ENCODE results near the gene BCL2L2. TPM values are rescaled to one million over a fixed set of nuclear protein-coding genes. Genes with fewer than 3 reads are reported as not detected.

Gene BCL2L2
- total and polyA plus RNA-seq, 11 donors: 16.6 to 52.9 (median 36.7) TPM

DNA sequence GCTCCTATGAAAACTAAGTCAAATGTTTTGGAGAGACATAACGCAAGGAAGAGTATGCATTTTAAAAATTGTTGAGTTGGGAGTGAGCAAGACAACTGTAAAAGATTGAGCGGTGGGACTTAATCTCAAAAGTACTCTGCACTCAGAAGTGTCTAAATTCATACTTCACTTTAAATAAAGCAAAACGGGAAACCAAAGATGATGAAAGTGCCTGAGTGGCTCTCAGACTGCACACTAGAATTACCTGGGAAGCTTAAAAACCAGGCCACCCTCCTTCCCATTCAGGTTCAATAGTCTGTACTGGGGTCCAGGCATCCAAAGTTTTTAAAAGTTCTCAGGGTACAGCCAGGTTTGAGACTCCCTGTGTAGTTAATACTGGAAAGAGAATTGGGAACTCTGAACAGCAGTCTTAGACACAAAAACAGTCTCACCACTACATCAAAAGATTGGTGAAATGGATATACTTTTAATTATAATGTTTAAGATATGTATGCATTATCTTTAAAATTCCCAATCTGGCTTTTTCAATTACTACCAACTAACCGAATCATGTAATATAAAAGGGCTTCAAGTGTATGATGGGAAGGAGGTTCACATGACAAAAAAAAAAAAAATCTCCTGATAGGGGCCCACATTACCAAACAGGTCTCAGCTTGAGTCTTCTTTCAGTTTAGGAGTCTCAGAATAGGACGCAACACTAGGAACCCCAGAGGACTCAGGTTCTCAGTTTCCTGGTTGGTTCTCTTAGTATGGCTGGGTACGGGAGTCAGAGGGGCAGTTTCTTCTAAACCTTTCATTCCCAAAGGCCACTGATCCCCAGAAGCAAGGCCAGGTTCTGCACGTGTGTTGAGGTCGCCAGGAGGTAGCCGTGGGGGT is 21.7 kb upstream of the BCL2L2 start:
- Histone ChIP-seq H3K4me3 (peak overlapping the region; percentile 65 to 97 (median 88)), H3K27me3 (no peaks in the 10 kb centered on the region), H3K27ac (peak overlapping the region; percentile 58 to 99 (median 96)), H3K9me3 (no peaks in the 10 kb centered on the region), H3K4me1 (peaks cover 0 to 28% (median 19%) of the 10 kb centered on the region in 12 donors), H3K36me3 (peaks cover 0 to 6% (median 0%) of the 10 kb centered on the region in 9 donors)
- intact Hi-C loops (cut with DNase I): loop anchor here in 1 of 10 donors (1.0 kb wide), 1 partner anchor 15 kb away; no protein-coding TSS in a partner anchor
- ATAC-seq (peak in 1 of 4 donors; percentile 1), DNase-seq (no peak)
- WGBS, 4 donors: 19 to 27% (median 23%) methylated on average over 7 to 9 of the region's 9 CpGs
- TF ChIP-seq, protein P1, sequence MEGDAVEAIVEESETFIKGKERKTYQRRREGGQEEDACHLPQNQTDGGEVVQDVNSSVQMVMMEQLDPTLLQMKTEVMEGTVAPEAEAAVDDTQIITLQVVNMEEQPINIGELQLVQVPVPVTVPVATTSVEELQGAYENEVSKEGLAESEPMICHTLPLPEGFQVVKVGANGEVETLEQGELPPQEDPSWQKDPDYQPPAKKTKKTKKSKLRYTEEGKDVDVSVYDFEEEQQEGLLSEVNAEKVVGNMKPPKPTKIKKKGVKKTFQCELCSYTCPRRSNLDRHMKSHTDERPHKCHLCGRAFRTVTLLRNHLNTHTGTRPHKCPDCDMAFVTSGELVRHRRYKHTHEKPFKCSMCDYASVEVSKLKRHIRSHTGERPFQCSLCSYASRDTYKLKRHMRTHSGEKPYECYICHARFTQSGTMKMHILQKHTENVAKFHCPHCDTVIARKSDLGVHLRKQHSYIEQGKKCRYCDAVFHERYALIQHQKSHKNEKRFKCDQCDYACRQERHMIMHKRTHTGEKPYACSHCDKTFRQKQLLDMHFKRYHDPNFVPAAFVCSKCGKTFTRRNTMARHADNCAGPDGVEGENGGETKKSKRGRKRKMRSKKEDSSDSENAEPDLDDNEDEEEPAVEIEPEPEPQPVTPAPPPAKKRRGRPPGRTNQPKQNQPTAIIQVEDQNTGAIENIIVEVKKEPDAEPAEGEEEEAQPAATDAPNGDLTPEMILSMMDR (IDR thresholded peaks at IDR 0.05): no peak
- TF ChIP-seq POLR2A (IDR thresholded peaks at IDR 0.05): no peak

DNA sequence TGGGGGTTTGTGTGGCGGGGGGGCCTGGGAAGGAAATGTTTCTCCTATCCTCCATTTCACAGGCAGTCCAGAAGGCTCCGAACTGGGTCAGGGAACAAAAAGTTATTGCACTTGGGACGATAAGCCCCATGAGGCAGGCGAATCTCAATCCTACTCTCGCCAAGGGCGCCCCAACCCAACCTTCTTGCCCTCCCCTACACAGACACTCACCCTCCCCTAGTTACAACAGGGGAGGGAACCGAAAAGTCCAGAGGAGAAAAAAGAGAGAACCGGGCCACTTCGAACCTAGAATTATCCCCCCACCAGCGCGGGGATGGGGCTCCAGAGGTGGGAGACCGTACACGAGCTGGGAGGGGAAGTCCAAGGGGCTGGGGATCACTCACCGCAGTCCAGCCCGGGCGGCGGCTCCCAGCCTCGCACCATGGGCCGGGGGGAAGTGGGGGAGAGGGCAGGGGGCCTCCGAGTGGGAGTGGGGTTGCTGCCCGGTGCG is 21.1 kb upstream of the BCL2L2 start:
- Histone ChIP-seq H3K4me3 (peak overlapping the region; percentile 65 to 97 (median 88)), H3K4me1 (peaks cover 0 to 27% (median 17%) of the 10 kb centered on the region in 12 donors), H3K27ac (peak overlapping the region; percentile 58 to 99 (median 96)), H3K36me3 (peaks cover 0 to 6% (median 0%) of the 10 kb centered on the region in 9 donors), H3K9me3 (no peaks in the 10 kb centered on the region), H3K27me3 (no peaks in the 10 kb centered on the region)
- DNase-seq (no peak), ATAC-seq (peak; percentile 0 to 43 (median 5))
- intact Hi-C loops (cut with DNase I): loop anchor here in 4 of 10 donors (1.0 to 2.0 kb wide), 2 partner anchors 15 kb away; no protein-coding TSS in a partner anchor
- TF ChIP-seq, protein P1 (IDR thresholded peaks at IDR 0.05): no peak
- TF ChIP-seq POLR2A (IDR thresholded peaks at IDR 0.05): no peak
- WGBS, 4 donors: 1 to 2% (median 1%) methylated on average over 16 to 22 of the region's 22 CpGs

DNA sequence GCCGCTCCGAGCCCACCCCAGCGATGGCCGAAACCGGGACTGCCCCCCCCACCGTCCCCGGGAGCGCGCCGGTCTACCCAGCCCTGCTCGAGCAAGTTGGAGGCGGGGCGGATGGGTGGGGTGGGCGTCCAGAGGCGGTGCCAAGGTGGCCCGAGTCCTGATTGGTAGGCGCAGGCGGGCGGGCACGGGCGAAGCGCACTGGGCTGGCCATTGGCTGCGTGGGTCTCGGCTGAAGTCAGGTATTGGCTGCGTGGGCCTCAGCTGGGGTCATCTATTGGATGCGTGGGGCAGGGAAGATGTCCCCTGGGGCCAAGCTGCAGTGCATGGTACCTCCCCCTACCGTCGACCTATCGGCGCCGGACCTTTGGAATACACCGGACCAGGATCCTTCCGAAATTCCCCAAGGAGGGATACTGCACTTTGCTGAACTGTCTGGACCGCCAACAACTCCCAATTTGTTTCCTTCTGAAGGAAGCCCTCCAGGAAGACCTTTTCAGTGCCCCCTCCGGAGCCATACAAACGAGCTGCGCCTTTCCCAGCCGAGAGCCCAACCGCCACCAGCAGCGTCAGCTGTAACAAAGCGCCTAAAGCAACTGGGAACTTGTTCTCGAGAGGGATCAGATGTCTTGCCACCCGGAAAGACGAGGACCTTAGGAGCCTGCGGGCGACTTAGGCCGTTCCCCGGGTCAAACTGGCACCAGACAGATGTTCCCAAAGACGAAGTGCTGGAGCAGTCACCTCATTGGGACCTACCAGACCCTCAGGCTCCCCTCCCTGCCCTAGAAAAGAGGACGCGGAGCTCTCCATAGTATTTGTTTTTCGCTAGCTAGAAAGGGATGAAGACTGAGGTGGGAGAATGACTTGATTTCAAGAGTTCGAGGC is 20.4 kb upstream of the BCL2L2 start, which contains the start of gene HOMEZ:
TSS of gene HOMEZ (minus strand) at position 113 of the 882 bp plus-strand sequence. CDS start 180 bp downstream, outside the sequence.
- ATAC-seq (peak; percentile 98 to 100 (median 99)), DNase-seq (peak; percentile 100)
- WGBS, 4 donors: 0 to 1% (median 1%) methylated on average over 30 to 53 of the region's 53 CpGs
- Histone ChIP-seq H3K4me1 (peaks cover 0 to 27% (median 17%) of the 10 kb centered on the region in 12 donors), H3K9me3 (no peaks in the 10 kb centered on the region), H3K27ac (peak within 1 kb of the TSS; percentile 70 to 99 (median 96)), H3K36me3 (peaks cover 0 to 6% (median 0%) of the 10 kb centered on the region in 9 donors), H3K27me3 (no peaks in the 10 kb centered on the region), H3K4me3 (peak within 1 kb of the TSS; percentile 65 to 97 (median 88))
- peak in 1 of 2 donors; percentile 81 for TF ChIP-seq POLR2A (IDR thresholded peaks at IDR 0.05)
- TF ChIP-seq, protein P1 (IDR thresholded peaks at IDR 0.05): peak in 8 of 12 donors; percentile 18 to 62 (median 36)
- intact Hi-C loops (cut with DNase I): loop anchor here in 3 of 10 donors (2.0 kb wide), 1 partner anchor 15 kb away; no protein-coding TSS in a partner anchor
